Vagina (tissue), 2 donors: Measurements from ENCODE around the gene GPR22. TPM values are rescaled to one million over a fixed set of nuclear protein-coding genes. Genes with fewer than 3 reads are reported as not detected.

Source experiments
- DNase-seq, 2 donors: peaks; one replicate each; pipeline ENCODE4 v3.0.0-alpha.2; 2017; ENCODE audit errors: extremely low spot score in 2 of 2
- H3K27ac ChIP-seq: fragments of 200-600 bp; sonication (generic); one replicate; pipeline ENCODE4 v1.5.1; 2019
- H3K27me3 ChIP-seq: fragments of 200-600 bp; sonication (generic); one replicate; pipeline ENCODE4 v1.5.1; 2019
- H3K36me3 ChIP-seq, 2 donors: fragments of 200-600 bp; sonication (generic); one replicate each; pipeline ENCODE4 v1.5.1; 2017 to 2019
- H3K4me1 ChIP-seq: fragments of 200-600 bp; sonication (generic); one replicate; pipeline ENCODE4 v1.5.1; 2019
- H3K4me3 ChIP-seq, 2 donors: fragments of 200-600 bp; sonication (generic); 1 replicate in 1 of 2; 2 replicates in 1 of 2; pipeline ENCODE4 v1.5.1; 2016 to 2019
- H3K9me3 ChIP-seq: fragments of 200-600 bp; sonication (generic); one replicate; pipeline ENCODE4 v1.5.1; 2019
- CTCF ChIP-seq, 3 experiments: fragments of 450-650 bp in 2 of 3; fragments of 200-600 bp in 1 of 3; sonication (generic) in 1 of 3; IDR thresholded peaks; one replicate each; pipeline ENCODE4 v1.5.1; 2017 to 2019; ENCODE audit warnings: antibody characterized with exemption in 3 of 3, mild to moderate bottlenecking in 2 of 3, moderate library complexity in 2 of 3
- POLR2A ChIP-seq, 2 donors: fragments of 450-650 bp; IDR thresholded peaks; one replicate each; pipeline ENCODE4 v1.6.1; 2017; ENCODE audit warnings: antibody characterized with exemption in 2 of 2, mild to moderate bottlenecking in 2 of 2, moderate library complexity in 2 of 2
- POLR2AphosphoS5 ChIP-seq, 2 donors: sonication (generic); formaldehyde crosslinking; IDR thresholded peaks; one replicate each; pipeline ENCODE4 v1.9.0; 2017; ENCODE audit warnings: antibody characterized with exemption in 2 of 2, mild to moderate bottlenecking in 2 of 2, low read depth in 1 of 2; ENCODE audit not compliant: insufficient read depth in 1 of 2
- intact Hi-C: fragments of 100-400 bp; cut with DNase I; formaldehyde crosslinking; loops from one replicate; pipeline ENCODE4 v1.15.1; 2023
- total RNA-seq: library from RNA; depleted of rRNA; stranded (reverse); fragments of >200 nt; gene quantifications from one replicate; pipeline ENCODE4 v1.2.3, GENCODE V29; 2016

The GPR22 gene
- total RNA-seq, 1 donor from 2014 or later, result 0.98 TPM

DNA sequence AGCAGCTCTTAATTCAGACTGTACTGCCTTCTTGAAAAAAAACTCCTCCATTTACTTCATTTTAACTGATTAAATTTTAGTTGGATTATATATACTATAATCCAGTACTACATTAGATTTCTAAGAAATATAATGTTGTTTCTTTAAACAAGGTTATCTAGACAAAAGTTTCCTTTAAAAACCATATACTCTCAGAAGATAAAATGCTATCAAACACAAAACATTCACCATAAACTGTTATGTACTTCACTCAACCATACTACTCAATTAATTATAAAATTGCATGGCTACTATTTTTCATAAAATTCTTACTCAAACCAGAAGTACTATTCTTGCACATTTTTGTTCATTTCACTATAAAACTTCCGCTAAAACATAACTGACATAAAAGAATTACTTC is 12.7 kb downstream of the GPR22 start:
- DNase-seq, result no peak
- peaks cover 19% of the 10 kb centered on the region for H3K4me1 ChIP-seq
- H3K36me3 ChIP-seq, result no peaks in the 10 kb centered on the region
- H3K4me3 ChIP-seq, result no peak overlapping the region
- H3K9me3 ChIP-seq, result no peaks in the 10 kb centered on the region
- no peak for TF ChIP-seq CTCF (IDR thresholded peaks at IDR 0.05)
- TF ChIP-seq POLR2AphosphoS5 (IDR thresholded peaks at IDR 0.05; ENCODE audit: insufficient read depth in 1 of 2, low read depth in 1 of 2), result no peak
- TF ChIP-seq POLR2A (IDR thresholded peaks at IDR 0.05), result no peak
- no peak overlapping the region for H3K27ac ChIP-seq
- H3K27me3 ChIP-seq, result no peaks in the 10 kb centered on the region
- intact Hi-C loops, result no loop called here

DNA sequence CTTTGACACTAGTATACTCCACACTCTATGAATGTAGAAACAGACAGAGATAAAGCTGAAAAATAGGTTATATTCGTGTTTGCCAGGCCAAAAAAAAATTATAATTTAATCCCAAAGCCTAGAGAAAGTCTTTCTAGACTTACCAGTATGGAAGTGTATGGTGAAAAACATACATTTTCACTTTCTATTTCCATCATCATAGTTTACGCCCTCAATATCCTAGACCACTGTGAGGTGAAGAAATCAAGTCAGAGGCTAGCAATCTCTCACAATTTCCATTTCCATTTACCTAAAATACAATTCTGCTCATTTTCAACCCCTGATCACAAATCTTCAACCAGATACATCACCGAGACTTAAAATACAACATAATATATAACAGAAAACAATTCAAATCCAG is 16.2 kb downstream of the GPR22 start:
- H3K27ac ChIP-seq, result no peak overlapping the region
- TF ChIP-seq POLR2A (IDR thresholded peaks at IDR 0.05) (no peak), CTCF (IDR thresholded peaks at IDR 0.05) (no peak), POLR2AphosphoS5 (IDR thresholded peaks at IDR 0.05; ENCODE audit: insufficient read depth in 1 of 2, low read depth in 1 of 2) (no peak)
- H3K9me3 ChIP-seq, result no peaks in the 10 kb centered on the region
- intact Hi-C loops, result no loop called here
- no peak overlapping the region for H3K4me3 ChIP-seq
- H3K27me3 ChIP-seq, result no peaks in the 10 kb centered on the region
- peaks cover 12% of the 10 kb centered on the region for H3K4me1 ChIP-seq
- no peak for DNase-seq
- no peaks in the 10 kb centered on the region for H3K36me3 ChIP-seq

GRCh38 chr7:107492875-107493274 is 23.0 kb downstream of the GPR22 start:
- Histone ChIP-seq H3K36me3 (no peaks in the 10 kb centered on the region), H3K27ac (no peak overlapping the region), H3K4me1 (no peaks in the 10 kb centered on the region), H3K27me3 (no peaks in the 10 kb centered on the region), H3K4me3 (no peak overlapping the region), H3K9me3 (no peaks in the 10 kb centered on the region)
- DNase-seq, result no peak
- intact Hi-C loops, result no loop called here
- TF ChIP-seq POLR2A (IDR thresholded peaks at IDR 0.05), result no peak
- TF ChIP-seq POLR2AphosphoS5 (IDR thresholded peaks at IDR 0.05; ENCODE audit: insufficient read depth in 1 of 2, low read depth in 1 of 2), result no peak
- TF ChIP-seq CTCF (IDR thresholded peaks at IDR 0.05), result no peak

GRCh38 chr7:107494315-107494751 is 24.5 kb downstream of the GPR22 start:
- H3K36me3 ChIP-seq, result no peaks in the 10 kb centered on the region
- H3K27ac ChIP-seq, result no peak overlapping the region
- H3K4me3 ChIP-seq, result no peak overlapping the region
- TF ChIP-seq POLR2A (IDR thresholded peaks at IDR 0.05), result no peak
- TF ChIP-seq POLR2AphosphoS5 (IDR thresholded peaks at IDR 0.05; ENCODE audit: insufficient read depth in 1 of 2, low read depth in 1 of 2), result no peak
- no peak for TF ChIP-seq CTCF (IDR thresholded peaks at IDR 0.05)
- no peaks in the 10 kb centered on the region for H3K9me3 ChIP-seq
- no peaks in the 10 kb centered on the region for H3K27me3 ChIP-seq
- no peak for DNase-seq
- H3K4me1 ChIP-seq, result no peaks in the 10 kb centered on the region
- intact Hi-C loops, result no loop called here

GRCh38 chr7:107494884-107495283 is 25.0 kb downstream of the GPR22 start:
- Histone ChIP-seq H3K9me3 (no peaks in the 10 kb centered on the region), H3K36me3 (no peaks in the 10 kb centered on the region), H3K4me1 (no peaks in the 10 kb centered on the region), H3K27ac (no peak overlapping the region), H3K27me3 (no peaks in the 10 kb centered on the region), H3K4me3 (no peak overlapping the region)
- no peak for TF ChIP-seq POLR2A (IDR thresholded peaks at IDR 0.05)
- TF ChIP-seq POLR2AphosphoS5 (IDR thresholded peaks at IDR 0.05; ENCODE audit: insufficient read depth in 1 of 2, low read depth in 1 of 2), result no peak
- no peak for TF ChIP-seq CTCF (IDR thresholded peaks at IDR 0.05)
- intact Hi-C loops, result no loop called here
- DNase-seq, result no peak
